ENCODE measurements around the gene RNF38.
"Not testable (repeated sequence)": the region's sequence is repeated elsewhere in the genome, so short reads cannot be mapped to it uniquely, and the experiment has no call there.

RNF38 gene

GRCh38 chr9:36399980-36400331 lies at the start of gene RNF38:
TSS of gene RNF38 (minus strand) at chr9:36400269. CDS start at chr9:36400108, 161 bp downstream.
- DNase-seq: no peak

GRCh38 chr9:36448555-36448954 lies 48.5 kb upstream of the RNF38 start:
- DNase-seq: not testable (repeated sequence)

- DNase-seq: no peak
These were observed 47.9 kb upstream of the RNF38 start for GRCh38 chr9:36448017-36448416.

- DNase-seq: not testable (repeated sequence)
These were observed 46.6 kb upstream of the RNF38 start for GRCh38 chr9:36446678-36447077.

- DNase-seq: no peak
These were observed 45.8 kb upstream of the RNF38 start for GRCh38 chr9:36445800-36446361.

GRCh38 chr9:36444203-36444602 lies 44.1 kb upstream of the RNF38 start:
- no peak for DNase-seq

GRCh38 chr9:36443581-36443980 lies 43.5 kb upstream of the RNF38 start:
- DNase-seq: no peak

GRCh38 chr9:36442710-36443109 lies 42.6 kb upstream of the RNF38 start:
- no peak for DNase-seq

- DNase-seq: no peak
These were observed 41.9 kb upstream of the RNF38 start for GRCh38 chr9:36441966-36442365.

- DNase-seq: no peak
These were observed 38.6 kb upstream of the RNF38 start for GRCh38 chr9:36438536-36439236.

- no peak for DNase-seq
These were observed 37.7 kb upstream of the RNF38 start for GRCh38 chr9:36437790-36438189.

- no peak for DNase-seq
These were observed 36.8 kb upstream of the RNF38 start for GRCh38 chr9:36436909-36437308.

- no peak for DNase-seq
These were observed 33.3 kb upstream of the RNF38 start for GRCh38 chr9:36433386-36433785.

GRCh38 chr9:36431078-36431477 lies 31.0 kb upstream of the RNF38 start:
- no peak for DNase-seq

GRCh38 chr9:36426945-36427344 lies 26.9 kb upstream of the RNF38 start:
- no peak for DNase-seq

- no peak for DNase-seq
These were observed 26.3 kb upstream of the RNF38 start for GRCh38 chr9:36426348-36426747.

GRCh38 chr9:36424289-36425055 lies 24.4 kb upstream of the RNF38 start:
- DNase-seq: no peak

- no peak for DNase-seq
These were observed 23.1 kb upstream of the RNF38 start for GRCh38 chr9:36423206-36423605.

GRCh38 chr9:36416890-36417289 lies 16.8 kb upstream of the RNF38 start:
- DNase-seq: no peak

GRCh38 chr9:36415822-36416525 lies 15.9 kb upstream of the RNF38 start:
- DNase-seq: no peak

GRCh38 chr9:36411410-36411809 lies 11.3 kb upstream of the RNF38 start:
- not testable (repeated sequence) for DNase-seq

GRCh38 chr9:36409076-36409475 lies 9.0 kb upstream of the RNF38 start:
- not testable (repeated sequence) for DNase-seq

GRCh38 chr9:36407122-36407723 lies 7.2 kb upstream of the RNF38 start:
- peak; percentile 42 to 45 for DNase-seq

All from NCI-H1930 (cell line).